Stimulated activated CD4-positive, alpha-beta T cell treated with anti-CD3 and anti-CD28 coated beads, Interleukin-4, amount 100 ng/mL, for 1 hour (primary cell): ENCODE measurements around the gene IGSF3.
A peak's percentile ranks its signal among the peaks of the same experiment; 100 is the strongest.
"Not testable (repeated sequence)": the region's sequence is repeated elsewhere in the genome, so short reads cannot be mapped to it uniquely, and the experiment has no call there.

ENCODE experiments used
- DNase-seq: peaks from one replicate; pipeline ENCODE4 v3.0.0-alpha.2; 2020

IGSF3 gene

DNA sequence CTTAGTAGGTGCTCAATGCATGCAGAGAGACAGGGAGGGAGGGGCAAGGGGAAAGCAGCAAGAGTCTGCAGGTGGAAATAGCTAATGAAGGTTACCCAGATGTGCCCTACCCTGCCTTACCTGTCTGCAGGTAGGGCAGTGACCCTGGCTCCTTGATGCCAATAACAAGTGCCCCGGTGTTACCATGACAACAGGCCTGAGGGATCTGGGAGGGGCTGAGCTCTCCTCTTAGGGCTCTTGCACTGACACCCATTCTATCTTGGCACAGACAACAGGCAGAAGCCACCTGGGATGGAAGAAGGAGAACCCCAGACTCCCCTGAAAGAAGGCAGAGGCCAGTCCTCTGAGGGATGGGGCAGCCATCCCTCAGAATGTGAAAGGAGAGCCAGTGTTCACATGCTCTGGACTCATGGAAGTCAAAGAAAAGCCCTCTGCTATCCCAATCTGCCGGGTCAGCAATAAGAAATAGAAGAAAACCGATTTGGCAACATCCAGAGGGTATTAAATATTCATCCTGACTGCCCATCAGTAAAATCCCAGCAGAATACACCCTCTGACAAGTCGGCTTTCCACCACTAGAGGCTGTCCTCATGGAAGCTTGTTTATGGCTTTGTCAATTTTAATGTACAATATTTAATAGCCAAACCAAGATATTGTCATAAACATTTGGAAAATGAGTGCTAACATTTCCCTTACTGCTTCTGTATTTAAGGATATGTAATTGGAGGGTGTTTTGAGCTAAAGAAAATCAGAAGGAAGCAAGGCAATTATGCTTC lies 72.3 kb downstream of the IGSF3 start:
- not testable (repeated sequence) for DNase-seq

DNA sequence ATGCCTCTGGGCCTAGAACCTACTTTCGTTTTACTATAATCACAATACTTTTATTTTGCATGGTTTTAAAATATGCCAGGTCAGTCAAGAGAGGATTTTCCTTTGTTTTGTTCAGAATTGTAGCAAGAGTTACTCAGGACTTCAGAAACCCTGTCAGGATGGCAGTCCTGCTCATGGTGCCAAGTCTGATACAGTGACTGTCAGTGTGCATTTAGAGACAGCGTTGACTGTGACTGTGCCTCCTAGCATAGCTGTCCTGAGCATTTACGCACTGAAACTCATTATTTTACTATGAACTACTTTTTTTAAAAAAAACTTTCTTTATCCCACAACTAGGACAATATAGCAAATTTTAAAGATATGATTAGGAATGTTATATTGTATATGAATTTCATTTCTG lies 73.6 kb downstream of the IGSF3 start:
- not testable (repeated sequence) for DNase-seq

- DNase-seq = not testable (repeated sequence)
These were observed 74.1 kb downstream of the IGSF3 start for GRCh38 chr1:116593401-116593800.

DNA sequence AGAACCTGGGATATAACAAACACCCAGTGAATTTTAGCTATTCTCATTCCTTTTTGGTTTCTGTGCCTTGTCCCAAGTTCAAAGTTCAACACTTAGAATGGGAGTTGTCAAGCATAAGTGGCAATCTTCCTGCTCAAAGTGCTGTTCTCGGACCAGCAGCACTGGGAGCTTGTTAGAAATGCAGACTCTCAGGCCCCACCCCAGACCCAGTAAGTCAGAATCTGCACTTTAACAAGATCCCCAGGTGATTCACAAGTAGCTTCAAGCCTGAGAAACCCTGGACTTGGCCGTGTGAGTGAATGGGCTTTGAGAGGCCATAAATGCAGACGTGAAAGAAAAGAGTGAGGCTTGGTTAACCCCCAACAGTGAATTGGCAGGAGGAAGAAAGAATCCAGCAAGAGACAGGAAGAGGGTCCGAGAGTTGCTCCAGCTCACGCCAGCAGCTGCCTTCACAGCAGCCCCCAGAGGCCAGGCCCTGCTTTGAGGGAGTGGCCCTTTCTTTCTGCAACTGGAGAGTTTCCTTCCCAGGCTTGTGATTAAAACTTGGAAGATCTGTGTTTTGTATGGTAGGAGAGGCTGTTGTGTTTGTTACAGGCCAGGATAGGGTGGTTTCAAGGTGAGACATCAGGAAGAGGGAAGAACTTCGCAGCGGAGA lies 75.5 kb downstream of the IGSF3 start:
- DNase-seq = not testable (repeated sequence)

- not testable (repeated sequence) for DNase-seq
These were observed 76.3 kb downstream of the IGSF3 start for GRCh38 chr1:116591006-116591950.

DNA sequence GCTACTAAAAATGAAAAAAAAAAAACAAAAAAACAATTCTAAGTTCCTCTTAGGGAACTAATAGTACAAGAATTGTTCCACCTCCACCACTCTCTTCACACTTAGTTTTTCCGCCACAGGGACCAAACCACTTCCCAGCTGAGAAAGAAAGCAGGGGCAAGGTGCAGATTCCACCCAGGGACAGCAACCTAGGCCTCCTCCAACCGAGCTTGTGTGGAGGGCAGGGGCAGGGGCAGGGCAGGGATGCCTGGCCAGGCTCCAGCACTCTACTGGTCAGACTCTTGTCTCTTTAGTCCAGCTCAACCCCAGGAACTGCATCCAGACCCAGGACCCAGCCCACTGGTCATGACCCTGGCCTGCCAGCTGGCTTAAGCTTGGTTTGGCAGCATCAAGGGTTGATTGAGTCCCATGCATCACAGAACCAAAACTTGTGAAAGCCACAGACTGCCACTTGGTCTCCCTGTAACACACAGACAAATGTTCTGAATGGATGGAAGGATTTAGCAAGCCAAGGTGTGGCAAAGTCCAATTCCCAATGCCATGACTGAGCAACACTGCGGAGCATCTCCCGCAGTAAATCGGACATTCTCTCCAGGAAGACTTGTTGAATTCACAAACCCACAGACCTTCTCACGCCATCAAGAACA lies 77.1 kb downstream of the IGSF3 start:
- DNase-seq = not testable (repeated sequence)

GRCh38 chr1:116589101-116589735 lies 78.3 kb downstream of the IGSF3 start:
- DNase-seq = not testable (repeated sequence)

DNA sequence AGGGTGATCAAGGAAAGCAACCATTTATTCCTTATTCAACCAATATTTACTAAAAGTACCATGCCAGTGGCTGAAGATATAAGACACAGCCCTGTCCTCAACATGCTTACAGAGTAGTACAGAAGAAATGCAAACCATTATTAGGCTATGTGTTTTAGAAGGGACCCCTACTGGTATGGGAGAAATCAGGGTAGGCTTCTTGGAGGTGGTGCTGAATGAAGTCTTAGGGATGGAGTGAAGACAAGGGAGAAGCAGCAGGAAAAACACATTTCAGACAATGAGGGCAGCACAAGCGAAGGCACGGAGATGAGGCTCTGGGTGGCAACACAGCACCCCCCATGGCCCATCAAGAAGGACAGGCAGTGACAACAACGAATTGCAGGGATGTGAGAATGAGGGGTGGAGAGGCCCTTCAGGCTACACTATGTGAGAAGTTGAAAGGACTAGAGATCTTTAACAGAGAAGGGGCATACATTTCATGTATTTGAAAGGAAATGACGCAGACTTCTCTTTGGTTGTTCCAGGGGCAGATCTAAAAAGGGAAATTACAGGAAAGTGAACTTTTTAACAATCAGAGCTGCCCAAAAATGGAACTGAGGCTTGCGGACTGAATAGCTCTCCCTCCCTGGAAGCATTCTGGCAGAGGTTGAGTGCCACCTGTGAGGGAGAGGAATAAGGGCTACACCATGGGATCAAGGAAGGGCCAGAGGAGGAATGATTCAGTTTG lies 79.9 kb downstream of the IGSF3 start:
- DNase-seq = no peak

DNA sequence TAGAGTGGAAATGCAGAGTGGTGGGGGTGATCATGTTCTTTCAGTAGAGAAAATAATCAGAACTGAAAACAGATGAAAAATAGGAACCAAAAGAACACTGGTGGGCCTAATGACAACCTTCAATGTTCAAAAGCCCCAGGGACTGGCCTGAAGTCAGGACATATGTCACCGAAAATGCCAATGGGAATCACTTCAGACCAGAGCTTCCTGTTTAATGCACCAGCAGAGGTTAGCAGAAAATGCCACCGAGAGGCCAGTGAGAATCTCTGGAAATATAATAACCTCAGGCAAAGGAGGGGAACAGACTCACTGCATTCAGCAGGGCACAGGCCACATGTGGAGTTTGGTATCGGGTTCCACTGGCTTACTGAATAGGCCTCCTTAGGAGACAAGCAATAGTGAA lies 80.8 kb downstream of the IGSF3 start:
- DNase-seq = no peak

- DNase-seq = no peak
These were observed 81.6 kb downstream of the IGSF3 start for GRCh38 chr1:116585886-116586285.

- no peak for DNase-seq
These were observed 86.1 kb downstream of the IGSF3 start for GRCh38 chr1:116581323-116581885.

- no peak for DNase-seq
These were observed 86.8 kb downstream of the IGSF3 start for GRCh38 chr1:116580446-116581322.

DNA sequence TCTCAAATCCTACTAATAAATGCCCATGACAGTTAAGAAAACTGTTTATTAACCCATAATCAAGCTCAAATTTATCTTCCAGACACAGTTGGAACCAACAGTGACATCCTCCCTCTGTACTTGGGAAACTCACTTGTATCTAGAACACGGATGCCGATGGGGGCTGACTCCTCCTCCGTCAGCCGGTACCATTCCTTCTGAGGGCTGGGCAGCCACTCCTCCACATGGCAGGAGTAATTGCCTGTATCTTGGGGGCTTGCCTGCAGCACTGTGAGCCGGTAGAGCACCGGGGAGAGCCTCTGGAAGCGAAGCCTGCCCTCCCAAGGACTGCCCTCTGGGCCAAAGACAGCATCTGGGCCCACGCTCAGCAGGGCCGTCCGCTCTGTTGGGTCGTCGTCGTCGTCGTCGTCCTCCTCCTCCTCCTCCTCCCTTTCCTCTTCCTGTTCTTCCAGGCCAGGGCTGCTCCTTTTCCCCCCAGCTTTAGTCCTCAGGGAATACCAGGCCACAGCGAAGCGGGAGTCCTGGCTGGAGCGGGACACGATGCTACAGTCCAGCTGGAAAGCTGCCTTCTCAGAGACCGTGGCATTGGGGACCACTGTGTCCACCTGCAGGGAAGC lies 88.2 kb downstream of the IGSF3 start:
- DNase-seq = no peak

DNA sequence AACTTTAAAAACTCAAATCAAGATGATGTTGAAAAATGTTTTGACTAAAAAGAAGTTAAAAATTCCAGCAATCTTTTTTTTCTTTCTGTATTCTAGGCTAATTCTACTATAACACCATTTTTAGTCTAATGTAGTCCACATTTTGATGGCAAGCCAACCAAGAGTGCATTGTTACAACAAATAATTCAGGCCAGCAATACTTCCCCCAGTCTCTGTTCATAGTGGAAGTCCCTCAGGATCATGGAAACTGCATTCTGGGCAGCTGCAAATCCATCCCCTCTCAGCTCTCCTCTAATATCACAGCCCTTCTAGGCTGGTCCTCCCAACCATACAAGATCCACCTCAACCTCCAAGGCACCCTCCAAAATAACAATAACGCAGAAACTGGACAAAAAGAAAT lies 89.0 kb downstream of the IGSF3 start:
- no peak for DNase-seq

GRCh38 chr1:116577759-116578314 lies 89.7 kb downstream of the IGSF3 start:
- DNase-seq = no peak

- peak; percentile 55 for DNase-seq
These were observed 92.8 kb downstream of the IGSF3 start for GRCh38 chr1:116574581-116575291.

- DNase-seq = no peak
These were observed 94.0 kb downstream of the IGSF3 start for GRCh38 chr1:116573431-116574095.
